ENCODE data around the gene KAZN.
A peak's percentile ranks its signal among the peaks of the same experiment; 100 is the strongest.

The KAZN gene

DNA sequence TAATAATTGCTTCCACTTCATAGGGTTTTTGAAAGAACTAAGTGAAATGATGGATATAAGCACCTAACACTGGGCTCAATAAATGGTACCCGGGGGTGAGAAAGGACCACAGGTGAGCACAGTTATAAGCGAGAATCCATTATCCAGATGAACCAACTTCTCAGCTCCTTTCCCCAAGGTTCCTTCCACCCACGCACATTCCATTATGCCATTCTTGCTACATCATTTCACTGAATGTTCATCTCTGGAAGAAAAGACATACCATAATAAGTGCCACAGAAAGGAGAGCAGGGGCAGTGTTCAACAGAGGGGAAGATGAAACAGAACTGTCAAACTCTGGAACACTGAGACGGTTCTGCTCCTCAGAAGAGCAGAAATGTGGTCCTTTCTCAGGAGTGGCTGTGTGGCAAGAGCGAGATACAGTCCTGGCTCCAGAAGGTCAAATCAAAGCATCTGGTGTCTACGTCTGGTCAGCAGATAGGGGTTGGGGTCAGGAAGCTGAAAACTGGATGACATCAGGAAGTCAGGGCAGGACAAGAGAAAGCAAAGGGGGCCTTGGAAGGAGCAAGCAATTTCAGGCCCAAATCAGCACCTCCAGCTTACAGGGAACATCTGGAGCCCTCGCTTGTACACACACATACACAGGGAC, 299.6 kb downstream of the KAZN start:
- H3K4me3 ChIP-seq (ENCODE audit: low read depth, low read length), result no peak overlapping the region

DNA sequence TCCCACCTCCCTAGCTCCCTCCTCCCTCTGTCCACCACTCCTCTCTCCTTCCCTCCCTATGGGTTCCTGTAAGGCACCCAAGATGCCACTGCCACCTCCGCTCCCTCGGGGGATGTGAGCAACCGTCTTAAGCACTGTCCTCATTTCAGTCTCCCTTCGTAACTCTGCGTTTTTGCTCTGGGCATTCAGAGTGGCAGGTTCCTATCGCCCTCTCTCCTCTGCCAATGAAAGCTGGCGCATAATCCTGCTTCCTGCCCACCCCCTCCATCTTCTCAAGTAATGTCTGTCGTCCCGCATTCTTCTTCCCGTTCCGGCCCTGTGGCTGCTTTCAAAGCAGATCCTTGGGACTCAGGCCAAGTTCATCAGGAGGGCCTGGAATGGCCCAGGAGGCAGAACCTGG, 301.2 kb downstream of the KAZN start:
- no peak overlapping the region for H3K4me3 ChIP-seq (ENCODE audit: low read depth, low read length)

DNA sequence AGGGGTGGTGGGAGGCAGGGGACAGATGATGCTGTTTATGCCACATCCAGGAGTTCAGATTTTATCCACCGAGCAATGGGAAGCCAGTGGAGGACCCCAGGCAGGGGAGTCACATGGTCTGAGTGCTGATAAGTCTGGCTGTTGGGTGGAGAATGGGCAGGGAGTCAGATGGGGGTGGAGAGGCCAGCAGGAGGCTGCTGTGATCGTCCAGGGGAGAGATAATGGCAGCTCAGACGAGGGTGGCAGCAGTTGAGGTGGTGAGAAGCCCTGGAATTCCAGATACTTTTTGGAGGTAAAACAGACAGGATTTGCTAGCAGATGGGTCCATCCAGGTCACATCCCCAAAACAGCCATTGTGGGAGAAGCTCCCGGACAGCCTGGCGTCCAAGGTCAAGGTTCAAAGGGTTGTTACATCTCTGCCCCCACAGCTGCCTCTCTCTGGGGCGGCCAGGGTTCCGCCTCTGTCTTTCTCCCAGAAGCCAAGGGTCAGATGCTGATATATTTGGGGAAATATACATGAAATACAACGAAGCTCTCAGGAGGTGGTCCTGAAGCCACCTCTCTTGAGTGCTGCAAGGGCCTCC, 303.0 kb downstream of the KAZN start:
- H3K4me3 ChIP-seq (ENCODE audit: low read depth, low read length), result no peak overlapping the region

DNA sequence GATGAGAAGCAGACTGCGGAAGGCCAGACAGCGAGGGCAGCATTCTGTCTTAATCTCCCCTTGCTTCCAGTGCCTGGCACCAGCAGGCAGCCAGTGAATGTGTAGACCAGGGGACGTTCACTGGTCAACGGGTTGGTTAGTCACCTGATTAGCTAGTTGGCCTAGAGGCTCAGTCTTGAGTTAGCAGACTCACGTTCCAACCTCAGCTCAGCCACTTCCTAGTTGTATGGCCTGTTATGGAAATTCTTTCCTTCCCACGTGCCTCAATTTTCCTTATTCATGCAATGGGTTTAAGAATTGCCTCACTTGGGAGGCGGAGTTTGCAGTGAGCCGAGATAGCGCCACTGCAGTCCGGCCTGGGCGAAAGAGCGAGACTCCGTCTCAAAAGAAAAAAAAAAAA, 305.4 kb downstream of the KAZN start:
- H3K4me3 ChIP-seq (ENCODE audit: low read depth, low read length), result no peak overlapping the region

DNA sequence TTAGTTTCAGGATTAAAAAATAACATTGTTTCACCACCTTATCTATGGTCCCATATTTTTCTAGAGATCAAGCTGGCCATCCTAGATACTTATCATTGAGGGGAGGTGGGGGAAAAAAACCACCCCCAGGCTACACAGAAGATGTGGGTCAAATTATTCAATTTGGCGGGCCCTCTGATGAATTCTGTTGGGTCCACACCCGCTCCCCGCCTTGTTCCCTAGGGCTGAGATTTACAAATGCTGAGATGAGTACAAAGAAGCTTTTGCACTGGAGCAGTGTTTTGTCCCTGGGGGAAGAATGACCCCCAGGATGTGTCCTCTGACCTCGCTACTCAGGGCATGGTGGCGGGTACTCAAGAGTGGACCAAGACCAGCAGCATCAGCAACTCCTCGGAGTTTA, 308.2 kb downstream of the KAZN start:
- H3K4me3 ChIP-seq (ENCODE audit: low read depth, low read length), result no peak overlapping the region

DNA sequence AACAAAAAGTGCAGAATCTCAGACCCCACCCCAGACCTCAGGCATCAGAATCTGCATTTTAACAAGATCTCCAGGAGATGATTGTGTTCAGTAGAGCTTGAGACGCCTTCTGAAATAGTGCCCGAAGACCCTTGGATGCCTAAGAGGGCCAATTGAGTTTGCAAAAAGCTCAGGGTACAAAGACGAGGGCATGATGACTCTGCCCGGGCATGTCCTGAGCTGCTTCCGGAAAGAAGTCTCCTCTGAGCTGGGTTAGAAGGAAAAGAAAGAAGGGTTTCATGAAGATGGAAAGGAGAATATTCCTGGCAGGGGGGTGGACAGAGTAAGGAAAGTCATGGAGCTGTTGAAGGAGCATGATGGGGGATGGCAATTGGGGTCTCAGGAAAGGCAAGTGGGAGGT, 308.9 kb downstream of the KAZN start:
- no peak overlapping the region for H3K4me3 ChIP-seq (ENCODE audit: low read depth, low read length)

DNA sequence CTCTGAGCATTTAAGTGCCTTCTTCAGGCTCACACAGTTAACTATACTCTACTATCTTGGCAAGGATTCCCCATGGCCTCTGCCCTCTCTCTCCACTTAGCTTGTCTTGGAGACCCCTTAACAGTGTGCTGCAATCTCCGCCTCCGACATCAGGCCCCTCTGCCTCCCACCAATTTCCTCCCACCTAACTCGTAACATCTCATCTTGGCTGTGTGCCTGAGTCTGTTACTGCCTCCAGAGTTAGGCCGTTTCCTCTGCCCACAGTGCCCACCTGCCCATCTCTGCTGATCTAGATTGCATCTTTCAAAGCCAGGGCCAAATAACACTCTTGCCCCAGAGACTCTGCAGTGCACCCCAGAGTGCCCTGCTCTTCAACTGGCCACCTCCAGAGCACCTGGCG, 310.8 kb downstream of the KAZN start:
- no peak overlapping the region for H3K4me3 ChIP-seq (ENCODE audit: low read depth, low read length)

DNA sequence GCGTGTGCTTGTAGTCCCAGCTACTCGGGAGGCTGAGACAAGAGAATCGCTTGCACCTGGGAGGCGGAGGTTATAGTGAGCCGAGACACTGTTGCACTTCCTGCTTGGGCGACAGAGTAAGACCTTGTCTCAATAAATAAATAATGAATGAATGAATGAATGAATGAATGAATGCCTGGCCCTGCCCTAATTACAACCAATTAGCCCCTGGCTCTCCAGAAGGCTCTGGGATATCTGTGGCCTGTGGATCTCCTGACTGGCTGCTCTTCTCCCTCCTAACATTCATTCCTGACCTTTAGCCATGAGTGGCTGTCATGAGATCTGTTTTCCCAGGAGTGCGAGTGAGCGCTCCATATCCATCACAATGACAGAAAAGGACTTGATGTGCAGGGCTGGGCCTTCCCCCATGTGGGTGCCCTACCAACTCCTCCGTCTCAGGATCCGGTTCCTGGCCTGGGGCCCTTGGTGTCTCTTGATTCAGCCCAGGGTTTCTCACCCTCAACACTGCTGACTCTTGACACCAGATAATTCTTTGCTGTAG, 311.5 kb downstream of the KAZN start:
- H3K4me3 ChIP-seq (ENCODE audit: low read depth, low read length), result no peak overlapping the region

DNA sequence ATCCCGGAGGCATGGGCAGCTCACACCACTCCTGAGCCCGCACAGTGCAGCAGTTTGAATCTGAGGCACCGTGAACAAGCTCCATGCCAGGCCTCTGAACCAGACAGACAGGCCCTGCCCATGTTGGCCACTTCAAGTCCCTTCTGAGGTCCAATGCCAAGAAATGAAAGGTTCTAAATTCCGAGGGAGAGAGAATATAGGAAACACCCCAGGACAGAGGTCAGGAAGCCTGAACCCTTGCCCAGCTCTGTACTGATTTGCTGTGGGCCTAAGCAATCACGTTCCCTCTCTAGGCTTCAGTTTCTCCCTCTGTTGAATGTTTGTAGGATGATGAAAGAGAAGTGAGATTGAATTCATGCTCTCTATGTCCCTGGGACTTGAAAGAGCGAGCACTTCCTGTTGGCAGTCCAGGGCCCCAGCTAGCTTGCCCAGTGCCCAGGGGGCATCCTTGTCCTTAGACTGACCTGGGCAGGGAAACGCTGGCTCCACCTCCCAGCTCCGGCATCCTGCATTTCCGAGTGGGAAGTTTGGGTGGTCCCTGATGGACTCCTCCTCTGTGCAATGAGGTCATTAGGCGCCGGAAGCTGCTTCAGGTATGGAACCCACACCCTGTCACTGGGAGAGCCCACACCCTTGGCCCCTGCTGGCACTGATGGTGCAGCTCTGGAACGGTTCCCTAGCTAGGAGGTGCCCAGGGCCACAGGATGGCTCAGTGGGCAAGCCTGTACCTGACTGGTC, 312.7 kb downstream of the KAZN start:
- H3K4me3 ChIP-seq (ENCODE audit: low read depth, low read length), result no peak overlapping the region

DNA sequence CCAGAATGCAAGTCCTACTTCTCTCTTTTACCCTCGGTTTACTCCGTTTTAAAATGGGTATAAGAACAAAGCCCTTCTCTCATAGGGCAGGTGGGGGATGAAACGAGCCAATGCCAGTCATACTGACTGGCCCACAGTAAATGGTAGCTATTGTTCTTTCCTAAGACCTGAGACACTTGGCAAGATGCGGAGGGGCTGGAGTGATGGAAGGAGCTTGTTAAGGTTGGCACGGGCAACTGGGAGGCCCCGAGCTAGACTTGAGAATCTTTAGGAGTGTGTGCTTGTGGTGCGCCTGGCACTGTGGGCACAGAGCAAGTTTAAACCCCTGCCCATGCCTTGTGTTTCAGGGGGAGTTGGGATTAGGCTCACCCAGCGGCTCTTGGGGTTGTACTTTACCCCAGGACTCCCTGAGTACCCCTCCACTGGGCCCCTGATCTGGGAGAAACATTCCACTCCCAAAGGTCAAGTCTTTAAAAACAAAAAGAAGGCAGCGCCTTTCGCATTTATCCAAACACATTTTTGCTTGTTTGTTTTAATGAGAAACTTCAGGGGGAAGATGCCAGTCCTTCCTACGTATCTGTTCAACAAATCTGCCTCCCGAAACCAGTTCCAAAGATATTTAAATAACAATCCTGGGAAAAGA, 314.5 kb downstream of the KAZN start:
- no peak overlapping the region for H3K4me3 ChIP-seq (ENCODE audit: low read depth, low read length)

DNA sequence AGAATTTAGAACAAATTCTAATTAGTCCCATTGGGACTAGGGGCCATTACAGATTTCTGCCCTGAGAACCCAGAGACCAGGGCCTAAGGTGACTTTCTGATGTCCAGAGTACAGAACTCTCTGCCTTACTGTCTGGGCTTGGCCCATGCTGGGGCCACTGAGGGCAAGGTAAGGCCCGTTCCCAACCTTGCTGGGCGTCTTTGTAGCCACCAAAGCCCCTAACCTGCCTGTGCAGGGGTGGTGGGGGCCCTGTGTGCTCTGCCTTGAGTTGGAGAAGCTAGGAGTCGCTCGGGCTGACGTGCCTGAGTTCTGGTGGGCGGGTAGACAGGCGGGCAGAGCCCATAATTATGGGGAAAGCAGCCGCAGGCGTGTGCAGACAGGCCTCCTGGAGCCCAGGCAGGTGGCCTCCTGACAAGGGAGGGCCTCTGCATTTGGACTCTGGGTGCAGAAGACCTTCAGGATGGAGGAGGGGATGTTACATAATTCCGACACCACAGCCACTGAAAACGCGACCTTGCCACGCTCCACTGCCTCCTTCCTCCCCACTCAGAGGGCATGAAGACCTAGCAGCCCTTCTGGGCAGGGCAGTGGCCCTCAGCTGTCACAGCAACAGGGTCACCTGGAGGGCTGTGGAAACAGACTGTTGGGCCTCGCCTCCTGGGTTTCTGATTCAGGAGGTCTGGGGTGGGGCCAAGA, 315.1 kb downstream of the KAZN start:
- no peak overlapping the region for H3K4me3 ChIP-seq (ENCODE audit: low read depth, low read length)

DNA sequence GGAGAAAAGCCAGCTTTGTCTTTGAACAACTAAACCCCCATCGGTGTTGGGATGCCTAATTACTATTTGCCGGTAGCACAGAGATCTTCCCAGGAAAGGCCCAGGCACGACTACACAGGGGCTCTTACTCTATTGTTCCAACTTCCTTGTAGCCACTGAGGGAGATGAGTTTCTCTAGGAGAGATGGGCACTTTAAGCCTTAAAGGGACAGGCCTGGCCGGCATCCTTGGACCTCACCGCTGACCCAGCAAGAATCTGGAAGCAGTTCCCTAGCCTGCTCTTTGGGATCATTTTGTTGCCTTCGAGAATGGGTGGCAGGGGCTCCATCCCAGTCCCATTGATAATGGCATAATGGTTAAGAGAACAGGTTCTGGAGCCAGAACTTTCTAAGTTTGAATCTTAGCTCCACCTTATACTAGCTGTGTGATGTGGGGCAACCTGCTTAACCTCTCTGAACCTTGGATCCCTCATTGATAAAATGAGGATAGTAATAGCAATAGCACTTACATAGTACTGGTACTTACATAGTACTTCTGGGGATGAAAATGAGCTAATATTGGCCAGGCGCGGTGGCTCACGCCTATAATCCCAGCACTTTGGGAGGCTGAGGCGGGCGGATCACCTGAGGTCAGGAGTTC, 316.0 kb downstream of the KAZN start:
- H3K4me3 ChIP-seq (ENCODE audit: low read depth, low read length), result no peak overlapping the region

DNA sequence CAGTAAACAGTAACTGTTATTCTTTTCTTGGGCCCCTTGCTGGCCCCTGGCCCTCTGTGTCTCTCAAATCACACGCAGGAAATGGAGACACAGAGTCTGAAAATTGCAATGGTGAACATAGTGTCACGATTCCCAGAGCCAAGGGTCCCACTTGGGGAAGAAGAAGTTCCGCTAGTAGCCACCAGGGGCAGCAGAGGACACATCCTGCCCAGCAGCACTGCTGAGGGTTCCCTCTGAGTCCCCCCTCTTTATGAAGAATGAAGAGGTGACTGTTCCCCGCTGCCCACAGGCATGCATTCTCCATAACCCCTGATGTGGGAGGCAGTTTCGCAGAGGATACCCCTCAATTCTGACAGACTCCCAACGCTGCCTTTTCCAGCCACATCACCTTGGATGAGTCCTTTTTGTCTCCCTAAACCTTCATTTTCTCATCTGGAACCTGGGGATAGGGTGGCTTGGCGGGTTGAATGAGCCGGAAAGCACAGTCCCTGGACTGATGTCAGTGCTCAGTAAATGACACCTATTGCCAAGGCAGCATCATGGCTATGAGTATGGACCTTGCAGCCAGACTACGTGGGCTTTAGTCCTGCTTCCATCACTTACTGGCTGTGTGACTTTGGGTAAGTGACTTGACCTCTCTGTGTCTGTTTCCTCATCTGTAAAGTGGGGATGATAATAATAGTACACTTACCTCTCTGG, 317.0 kb downstream of the KAZN start:
- no peak overlapping the region for H3K4me3 ChIP-seq (ENCODE audit: low read depth, low read length)

DNA sequence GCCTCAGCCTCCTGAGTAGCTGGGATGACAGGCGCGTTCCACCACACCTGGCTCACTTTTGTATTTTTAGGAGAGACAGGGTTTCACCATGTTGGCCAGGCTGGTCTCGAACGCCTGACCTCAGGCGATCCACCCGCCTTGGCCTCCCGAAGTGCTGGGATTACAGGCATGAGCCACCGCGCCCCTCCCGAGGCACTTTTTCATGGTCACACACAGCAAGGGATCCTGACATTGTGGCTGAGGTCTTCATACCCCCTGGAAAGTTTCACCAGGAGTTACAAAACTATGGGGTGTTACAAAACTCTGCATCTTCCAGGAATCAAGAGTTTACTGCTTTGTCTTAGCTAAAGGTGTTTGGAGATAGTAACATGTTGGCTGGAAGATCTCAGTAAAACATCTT, 320.8 kb downstream of the KAZN start:
- no peak overlapping the region for H3K4me3 ChIP-seq (ENCODE audit: low read depth, low read length)

DNA sequence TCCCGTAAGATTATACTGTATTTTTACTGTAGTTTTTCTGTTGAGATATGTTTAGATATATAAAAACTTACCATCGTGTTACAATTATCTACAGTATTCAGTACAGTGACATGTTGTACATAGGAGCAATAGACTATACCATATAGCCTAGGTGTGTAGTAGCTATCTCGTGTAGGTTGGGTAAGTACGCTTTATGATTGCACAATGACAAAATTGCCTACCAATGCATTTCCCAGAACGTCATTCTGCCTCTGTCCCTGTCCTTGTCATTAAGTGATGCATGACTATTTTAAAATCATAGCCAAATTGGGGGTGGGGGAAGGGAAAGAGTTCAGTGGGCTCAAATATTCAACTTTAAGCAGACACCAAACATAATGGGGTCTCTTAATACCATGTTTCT, 321.3 kb downstream of the KAZN start:
- no peak overlapping the region for H3K4me3 ChIP-seq (ENCODE audit: low read depth, low read length)

DNA sequence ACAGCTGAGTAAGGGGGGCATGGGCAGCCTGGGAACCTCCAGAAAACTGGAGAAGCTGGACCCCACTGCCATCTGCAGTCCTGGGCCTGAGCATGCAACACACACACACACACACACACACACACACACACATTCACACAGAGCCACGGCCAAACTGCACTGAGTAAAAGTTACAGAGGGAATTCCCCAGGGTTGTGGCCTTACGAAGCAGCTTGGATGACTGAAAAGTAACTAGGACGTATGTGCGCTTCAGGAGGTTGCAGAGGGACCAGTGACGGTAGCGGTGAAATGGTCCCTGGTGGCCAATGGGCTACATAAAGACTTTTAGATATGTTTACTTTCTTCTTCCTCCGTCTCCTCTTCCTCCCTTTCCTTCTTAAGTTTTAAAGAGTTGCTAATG, 322.6 kb downstream of the KAZN start:
- H3K4me3 ChIP-seq (ENCODE audit: low read depth, low read length), result no peak overlapping the region

DNA sequence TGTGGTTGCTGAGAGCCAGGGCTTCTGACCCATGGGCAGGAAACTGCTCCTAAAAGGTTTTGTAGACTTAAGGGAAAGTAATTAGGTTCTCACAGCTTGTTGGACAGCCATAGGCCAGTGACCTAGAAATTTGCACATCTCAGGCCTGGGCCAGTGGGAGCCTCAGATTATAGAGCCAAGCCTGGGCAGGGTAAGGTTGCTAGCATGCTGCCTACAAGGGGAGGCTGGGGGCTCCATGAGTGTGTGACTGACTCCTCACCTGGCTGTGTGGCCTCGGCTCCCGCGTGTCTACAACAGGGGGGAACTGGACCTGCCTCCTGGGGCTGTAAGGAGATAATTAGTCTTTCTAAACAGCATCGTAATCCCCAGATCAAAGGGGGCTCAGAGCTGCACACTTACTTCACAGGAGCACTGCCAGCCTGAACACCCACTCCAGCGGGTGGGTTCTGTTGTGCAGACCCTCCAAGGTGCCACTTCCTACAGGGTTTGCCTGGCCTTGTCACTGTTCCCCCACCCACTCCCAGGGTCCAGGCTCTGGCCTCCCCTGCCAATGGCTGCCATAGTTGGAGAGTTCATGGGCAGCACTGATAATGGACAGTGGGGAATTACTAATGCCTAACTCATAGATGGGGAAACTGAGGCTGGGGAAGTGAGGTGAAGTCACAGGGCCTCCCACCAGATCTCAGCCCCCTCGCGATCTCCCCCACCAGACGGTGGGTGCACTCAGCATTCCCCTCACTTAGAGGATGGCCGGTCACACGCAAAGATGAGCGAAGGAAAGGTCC, 324.6 kb downstream of the KAZN start:
- no peak overlapping the region for H3K4me3 ChIP-seq (ENCODE audit: low read depth, low read length)

DNA sequence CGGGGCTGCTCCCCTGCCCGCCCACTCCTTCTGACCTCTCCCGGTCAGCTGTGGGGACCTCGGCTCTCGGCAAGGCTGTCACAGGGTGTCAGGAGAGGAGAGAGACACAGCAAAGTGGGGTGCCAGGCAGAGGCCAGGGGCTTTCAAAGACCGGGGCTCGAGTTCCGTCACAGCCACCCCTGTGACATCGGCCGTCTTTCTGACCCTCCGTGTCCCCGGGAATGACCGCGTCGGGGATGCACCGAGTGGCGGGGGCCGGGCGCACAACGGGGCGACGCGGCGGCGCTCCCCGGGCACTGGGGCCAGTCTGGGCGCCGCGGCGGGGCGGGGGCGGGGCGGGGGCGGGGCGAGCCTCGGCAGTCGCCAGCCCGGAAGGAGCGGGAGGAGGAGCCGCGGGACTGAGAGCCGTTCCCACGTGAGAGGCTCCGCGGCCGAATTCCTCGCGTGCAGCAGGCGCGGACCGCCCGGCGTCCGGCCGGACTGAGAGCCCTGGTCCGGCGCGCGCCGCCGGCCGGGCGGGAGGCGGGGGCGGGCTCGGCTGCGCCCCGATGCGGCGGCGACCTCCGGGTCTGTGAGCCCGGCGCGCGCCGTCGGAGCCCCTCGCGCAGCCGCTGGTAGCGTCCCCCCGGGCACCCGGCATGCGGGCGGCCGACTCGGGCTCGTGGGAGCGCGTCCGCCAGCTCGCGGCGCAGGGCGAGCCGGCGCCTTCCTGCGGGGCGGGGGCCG, 325.4 kb downstream of the KAZN start:
- H3K4me3 ChIP-seq (ENCODE audit: low read depth, low read length), result peak overlapping the region; percentile 30
